Body of pancreas (tissue), 4 donors: ENCODE data around the gene ARHGAP6. TPM values are rescaled to one million over a fixed set of nuclear protein-coding genes. Genes with fewer than 3 reads are reported as not detected.
A peak's percentile ranks its signal among the peaks of the same experiment; 100 is the strongest.
"Not testable (repeated sequence)": the region's sequence is repeated elsewhere in the genome, so short reads cannot be mapped to it uniquely, and the experiment has no call there.

Experiments used
- ATAC-seq: fragments of 150-250 bp; one replicate; pipeline ENCODE4 v1.9.1; 2016
- DNase-seq, 4 donors: peaks; one replicate each; pipeline ENCODE4 v3.0.0-alpha.2; 2019
- H3K27ac ChIP-seq, 4 donors: fragments of 200-600 bp; sonication (generic); 1 replicate in 3 of 4; 2 replicates in 1 of 4; pipeline versions ENCODE4 v1.5.1 to v1.6.1; 2016 to 2019; ENCODE audit warnings: mild to moderate bottlenecking in 1 of 4, mixed read lengths in 1 of 4, moderate library complexity in 1 of 4
- H3K27me3 ChIP-seq, 2 donors: fragments of 200-600 bp; sonication (generic); one replicate each; pipeline ENCODE4 v1.6.0; 2016; ENCODE audit warnings: mild to moderate bottlenecking in 1 of 2
- H3K36me3 ChIP-seq, 2 donors: fragments of 200-600 bp; sonication (generic); replicated peaks in 1 of 2; 2 replicates each; pipeline ENCODE4 v1.5.1; 2016; ENCODE audit warnings: low read depth in 2 of 2; ENCODE audit not compliant: insufficient read depth in 1 of 2
- H3K4me1 ChIP-seq: fragments of 200-600 bp; sonication (generic); one replicate; pipeline ENCODE4 v1.6.0; 2016
- H3K4me3 ChIP-seq, 2 donors: fragments of 200-600 bp; sonication (generic); 1 replicate in 1 of 2; 2 replicates in 1 of 2; pipeline ENCODE4 v1.5.1; 2016 to 2019
- H3K9me3 ChIP-seq, 3 donors: fragments of 200-600 bp; sonication (generic); 1 replicate in 2 of 3; 2 replicates in 1 of 3; pipeline ENCODE4 v1.5.1; 2016
- CTCF ChIP-seq, 7 experiments: fragments of 450-650 bp in 4 of 7; fragments of 200-600 bp in 3 of 7; sonication (generic) in 3 of 7; IDR thresholded peaks; one replicate each; pipeline ENCODE4 v1.5.1; 2016 to 2019; ENCODE audit warnings: antibody characterized with exemption in 7 of 7
- POLR2A ChIP-seq, 3 donors: fragments of 450-650 bp; IDR thresholded peaks; one replicate each; pipeline ENCODE4 v1.6.1; 2016; ENCODE audit warnings: antibody characterized with exemption in 3 of 3, mild to moderate bottlenecking in 2 of 3
- WGBS, 2 donors: methylation state at CpG; one replicate each; pipeline ENCODE4 v1.1.5; 2017; 5-methylcytosine and 5-hydroxymethylcytosine counted together
- intact Hi-C: fragments of 100-400 bp; cut with DNase I; formaldehyde crosslinking; loops from one replicate; pipeline ENCODE4 v1.15.1; 2023
- total RNA-seq, 2 donors: library from RNA; depleted of rRNA; stranded (reverse); fragments of >200 nt; gene quantifications; one replicate each; pipeline ENCODE4 v1.1.0, GENCODE V29; 2016

Gene ARHGAP6
- total RNA-seq, 2 donors from 2014 or later: 2.3 to 10.9 TPM

GRCh38 chrX:11239230-11239629 is 426.5 kb downstream of the ARHGAP6 start:
- Histone ChIP-seq H3K9me3 (no peaks in the 10 kb centered on the region), H3K36me3 (no peaks in the 10 kb centered on the region), H3K4me3 (no peak overlapping the region), H3K27ac (no peak overlapping the region), H3K4me1 (no peaks in the 10 kb centered on the region), H3K27me3 (no peaks in the 10 kb centered on the region)
- ATAC-seq (peak; percentile 64), DNase-seq (peak in 2 of 4 donors; percentile 10 to 25)
- intact Hi-C loops: no loop called here
- no peak for TF ChIP-seq POLR2A (IDR thresholded peaks at IDR 0.05)
- TF ChIP-seq CTCF (IDR thresholded peaks at IDR 0.05): no peak

DNA sequence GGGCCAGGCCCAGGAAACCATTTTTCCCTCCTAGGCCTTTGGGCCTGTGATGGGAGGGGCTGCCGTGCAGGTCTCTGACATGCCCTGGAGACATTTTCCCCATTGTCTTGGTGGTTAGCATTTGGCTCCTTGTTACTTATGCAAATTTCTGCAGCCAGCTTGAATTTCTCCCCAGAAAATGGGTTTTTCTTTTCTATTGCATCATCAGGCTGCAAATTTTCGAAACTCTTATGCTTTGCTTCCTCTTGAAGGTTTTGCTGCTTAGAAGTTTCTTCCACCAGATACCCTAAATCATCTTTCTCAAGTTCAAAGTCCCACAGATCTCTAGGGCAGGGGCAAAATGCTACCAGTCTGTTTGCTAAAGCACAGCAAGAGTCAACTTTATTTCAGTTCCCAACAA is 430.3 kb downstream of the ARHGAP6 start:
- H3K36me3 ChIP-seq, intact Hi-C loops, H3K4me1 ChIP-seq, DNase-seq, H3K9me3 ChIP-seq, H3K4me3 ChIP-seq, ATAC-seq, H3K27me3 ChIP-seq, H3K27ac ChIP-seq: not testable (repeated sequence)
- 64 to 67% methylated on average over 2 of the region's 2 CpGs for WGBS, 2 donors

DNA sequence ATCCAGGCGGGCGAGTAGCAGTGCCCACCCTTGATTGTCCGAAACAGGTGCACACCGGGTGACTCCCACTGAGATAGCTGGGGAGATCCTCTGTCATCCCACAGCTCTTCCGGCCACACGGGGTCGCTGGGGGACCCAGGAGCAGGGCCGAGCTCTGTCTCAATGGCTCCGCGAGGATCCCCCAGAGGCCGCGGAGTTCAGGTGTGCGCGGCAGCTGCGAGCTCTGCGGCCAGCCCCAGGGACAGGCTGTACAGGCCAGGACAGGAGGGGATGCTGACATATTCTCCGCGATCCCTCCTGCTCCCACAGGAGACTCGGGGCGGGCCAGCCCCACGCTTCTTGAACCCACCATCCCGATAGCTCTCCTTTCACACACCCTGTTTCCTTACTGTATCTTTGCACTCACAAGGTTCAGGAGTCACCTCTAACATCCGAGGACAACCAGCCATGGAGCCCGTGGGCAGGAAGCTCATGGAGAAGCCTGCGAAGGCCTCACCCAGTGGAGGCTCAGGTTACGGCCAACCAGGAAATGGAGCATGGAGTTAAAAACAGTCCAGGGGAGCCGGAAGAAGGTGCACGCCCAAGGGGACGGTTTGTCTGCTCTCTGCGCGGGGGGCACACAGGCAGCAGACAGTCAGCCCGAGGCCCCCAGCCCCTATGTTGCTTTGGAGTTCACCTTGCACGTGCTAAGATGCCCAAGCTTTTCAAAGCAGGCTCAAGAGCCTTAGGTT is 450.4 kb downstream of the ARHGAP6 start:
- WGBS, 2 donors: 83 to 84% methylated on average over 14 to 25 of the region's 33 CpGs
- ATAC-seq: no peak
- no peaks in the 10 kb centered on the region for H3K36me3 ChIP-seq
- H3K27ac ChIP-seq: no peak overlapping the region
- TF ChIP-seq POLR2A (IDR thresholded peaks at IDR 0.05): no peak
- TF ChIP-seq CTCF (IDR thresholded peaks at IDR 0.05): no peak
- DNase-seq: no peak
- no peaks in the 10 kb centered on the region for H3K4me1 ChIP-seq
- no peak overlapping the region for H3K4me3 ChIP-seq
- intact Hi-C loops: no loop called here
- H3K27me3 ChIP-seq: no peaks in the 10 kb centered on the region
- H3K9me3 ChIP-seq: no peaks in the 10 kb centered on the region

DNA sequence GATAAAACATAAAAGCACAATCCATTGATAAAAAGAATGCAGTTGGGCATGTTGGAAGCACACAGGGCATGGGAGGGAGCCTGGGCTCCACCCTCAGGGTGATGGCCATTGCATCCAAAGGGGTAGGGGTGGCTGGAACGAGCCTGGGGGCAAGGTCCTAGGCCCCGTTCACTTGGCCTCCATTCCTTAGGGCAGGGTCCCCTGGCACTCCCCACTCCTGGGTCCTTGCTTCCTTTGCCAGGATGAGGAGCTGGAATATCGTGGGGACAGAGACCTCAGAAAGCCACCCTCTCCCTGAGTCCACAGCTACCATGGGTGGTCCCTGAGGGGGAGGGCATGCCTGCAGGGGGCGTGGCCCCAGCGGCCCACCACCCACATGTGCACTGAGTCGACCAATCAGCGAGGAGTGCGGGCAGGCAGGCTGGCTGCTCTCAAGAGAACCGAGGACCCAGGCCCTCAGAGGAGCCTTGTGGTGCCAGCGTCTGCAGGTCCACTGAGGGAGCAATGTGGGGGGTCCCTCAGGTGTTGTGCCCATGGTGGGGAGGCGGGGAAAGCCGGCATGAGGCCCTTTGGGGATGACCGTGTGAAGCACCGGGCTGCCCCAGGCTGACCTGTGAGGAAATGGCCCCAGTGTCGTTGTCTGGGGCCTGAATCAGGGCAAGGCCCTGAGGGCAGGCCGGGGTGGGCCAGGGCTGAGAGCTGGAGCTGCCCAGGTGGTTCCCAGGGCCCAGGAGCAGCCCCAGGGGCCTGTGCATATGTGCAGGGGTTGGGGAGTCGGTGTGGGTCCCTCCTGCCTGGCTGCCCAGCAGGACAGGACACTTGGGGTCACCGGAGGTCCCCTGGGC is 451.2 kb downstream of the ARHGAP6 start:
- DNase-seq (no peak), ATAC-seq (no peak)
- intact Hi-C loops: no loop called here
- TF ChIP-seq CTCF (IDR thresholded peaks at IDR 0.05) (no peak), POLR2A (IDR thresholded peaks at IDR 0.05) (no peak)
- Histone ChIP-seq H3K4me1 (no peaks in the 10 kb centered on the region), H3K4me3 (no peak overlapping the region), H3K27ac (no peak overlapping the region), H3K27me3 (no peaks in the 10 kb centered on the region), H3K36me3 (no peaks in the 10 kb centered on the region), H3K9me3 (no peaks in the 10 kb centered on the region)
- 81 to 82% methylated on average over 3 to 10 of the region's 18 CpGs for WGBS, 2 donors

DNA sequence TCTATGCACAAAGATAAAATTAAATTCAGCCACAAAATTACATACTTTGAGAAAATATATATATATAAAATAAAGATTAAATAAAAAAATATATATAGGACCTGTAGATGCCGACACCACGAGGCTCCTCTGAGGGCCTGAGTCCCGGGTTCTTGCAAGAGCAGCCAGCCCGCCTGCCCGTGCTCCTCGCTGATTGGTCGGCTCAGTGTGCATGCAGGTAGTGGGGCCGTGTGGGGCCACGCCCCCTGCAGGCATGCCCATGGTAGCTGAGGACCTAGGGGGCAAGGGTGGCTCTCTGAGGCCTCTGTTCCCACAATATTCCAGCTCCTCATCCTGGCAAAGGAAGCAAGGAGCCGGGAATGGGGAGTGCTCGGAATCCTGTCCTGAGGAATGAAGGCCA is 453.0 kb downstream of the ARHGAP6 start:
- 79 to 85% methylated on average over 7 to 9 of the region's 11 CpGs for WGBS, 2 donors
- no peaks in the 10 kb centered on the region for H3K9me3 ChIP-seq
- no peak overlapping the region for H3K27ac ChIP-seq
- no peaks in the 10 kb centered on the region for H3K27me3 ChIP-seq
- ATAC-seq: no peak
- DNase-seq: no peak
- no peaks in the 10 kb centered on the region for H3K4me1 ChIP-seq
- no peak overlapping the region for H3K4me3 ChIP-seq
- TF ChIP-seq CTCF (IDR thresholded peaks at IDR 0.05): no peak
- intact Hi-C loops: no loop called here
- H3K36me3 ChIP-seq: no peaks in the 10 kb centered on the region
